HCT116 (cell line): Measurements from ENCODE around the gene PIKFYVE. TPM values are rescaled to one million over a fixed set of nuclear protein-coding genes. Genes with fewer than 3 reads are reported as not detected.

Source experiments
- ATAC-seq: fragments of 200-7000 bp; cut with Tn5 transposase; 2 replicates; pipeline ENCODE4 v1.9.1; 2020; ENCODE audit warnings: mild to moderate bottlenecking, moderate library complexity
- BruUV-seq: library from RNA; stranded (reverse); fragments of 400-500 nt; replicated peaks from 2 replicates; lab custom pipeline; 2021; lab: Mats Ljungman, UMichigan
- CTCF ChIA-PET: fragments of 300-600 bp; sonication (Branson Sonifier 250); formaldehyde crosslinking; loops from one replicate; lab custom pipeline; 2021; ENCODE audit warnings: antibody characterized with exemption; lab: Charles Lee
- POLR2A ChIA-PET: fragments of 300-600, 350-600 bp; sonication (Branson Sonifier 250); formaldehyde crosslinking; loops from one replicate; lab custom pipeline; 2021; ENCODE audit warnings: antibody characterized with exemption; lab: Charles Lee
- RAD21 ChIA-PET, 2 experiments: fragments of 300-600 bp; sonication (Branson Sonifier 250); formaldehyde crosslinking; loops; one replicate each; lab custom pipeline; 2023; ENCODE audit warnings: low total read pairs in 2 of 2; ENCODE audit not compliant: uncharacterized antibody in 2 of 2, unreplicated experiment in 2 of 2, low non-redundant PET in 1 of 2; lab: Charles Lee
- DNase-seq: peaks from one replicate; pipeline ENCODE4 v3.0.0-alpha.2; 2010; ENCODE audit warnings: low read depth, low spot score
- H2AFZ ChIP-seq: fragments of 200-600 bp; shearing (Covaris generic), sonication (generic); 2 replicates; pipeline ENCODE4 v1.6.1; 2017; ENCODE audit warnings: low read depth, mixed run types, mixed read lengths, antibody characterized with exemption, low read length; ENCODE audit not compliant: poor library complexity, severe bottlenecking
- H3K27ac ChIP-seq: 2 replicates; pipeline ENCODE4 v1.5.1; 2012; ENCODE audit warnings: low read depth, low read length
- H3K27me3 ChIP-seq: fragments of 200-600 bp; sonication (generic); 2 replicates; pipeline ENCODE4 v1.6.1; 2016; ENCODE audit warnings: mixed run types, low read length, mixed read lengths; ENCODE audit not compliant: insufficient read depth
- H3K36me3 ChIP-seq, 2 experiments: fragments of 200-500 bp in 1 of 2; fragments of 200-600 bp in 1 of 2; sonication (Bioruptor generic) in 1 of 2; sonication (generic) in 1 of 2; 2 replicates each; pipeline versions ENCODE4 v1.5.1 to v1.6.1; 2014 to 2016; ENCODE audit warnings: low read length in 2 of 2, inconsistent platforms in 1 of 2, mixed read lengths in 1 of 2, mixed run types in 1 of 2; ENCODE audit not compliant: insufficient read depth in 2 of 2, control insufficient read depth in 1 of 2
- H3K4me1 ChIP-seq, 2 experiments: fragments of 200-600 bp in 1 of 2; sonication (generic) in 1 of 2; 2 replicates each; pipeline versions ENCODE4 v1.5.1 to v1.6.1; 2012 to 2017; ENCODE audit warnings: low read length in 2 of 2, inconsistent platforms in 1 of 2, mild to moderate bottlenecking in 1 of 2, mixed read lengths in 1 of 2, mixed run types in 1 of 2, moderate library complexity in 1 of 2; ENCODE audit not compliant: insufficient read depth in 2 of 2, control insufficient read depth in 1 of 2
- H3K4me2 ChIP-seq: fragments of 200-600 bp; sonication (generic); 2 replicates; pipeline ENCODE4 v1.6.1; 2017; ENCODE audit warnings: mixed run types, low read length, mixed read lengths
- H3K4me3 ChIP-seq, 2 experiments: fragments of 200-600 bp in 1 of 2; sonication (generic) in 1 of 2; replicated peaks in 1 of 2; 2 replicates each; pipeline ENCODE4 v1.5.1; 2011 to 2016; ENCODE audit warnings: low read length in 2 of 2, control low read depth in 1 of 2, low read depth in 1 of 2, mild to moderate bottlenecking in 1 of 2, mixed read lengths in 1 of 2, mixed run types in 1 of 2
- H3K79me2 ChIP-seq: fragments of 200-600 bp; sonication (generic); 2 replicates; pipeline ENCODE4 v1.6.1; 2017; ENCODE audit warnings: mild to moderate bottlenecking, mixed run types, low read length, moderate library complexity, mixed read lengths; ENCODE audit not compliant: insufficient read depth
- H3K9ac ChIP-seq: fragments of 200-600 bp; sonication (generic); 2 replicates; pipeline ENCODE4 v1.6.1; 2016; ENCODE audit warnings: low read length, mixed read lengths
- H3K9me2 ChIP-seq: fragments of 200-600 bp; sonication (generic), shearing (Covaris generic); 2 replicates; pipeline ENCODE4 v1.6.1; 2017; ENCODE audit warnings: mixed run types, mild to moderate bottlenecking, moderate library complexity; ENCODE audit not compliant: insufficient read depth
- H3K9me3 ChIP-seq, 2 experiments: fragments of 200-500 bp in 1 of 2; fragments of 200-600 bp in 1 of 2; sonication (Bioruptor generic) in 1 of 2; sonication (generic) in 1 of 2; 2 replicates each; pipeline ENCODE4 v1.6.1; 2014 to 2017; ENCODE audit warnings: low read length in 2 of 2, mixed read lengths in 2 of 2, inconsistent platforms in 1 of 2, low read depth in 1 of 2, mild to moderate bottlenecking in 1 of 2, mixed run types in 1 of 2, moderate library complexity in 1 of 2; ENCODE audit not compliant: control insufficient read depth in 1 of 2, insufficient read depth in 1 of 2
- H4K20me1 ChIP-seq: fragments of 200-600 bp; sonication (generic), shearing (Covaris generic); 2 replicates; pipeline ENCODE4 v1.6.1; 2017; ENCODE audit warnings: mixed run types, mild to moderate bottlenecking, moderate library complexity; ENCODE audit not compliant: insufficient read depth
- CEBPB ChIP-seq: IDR thresholded peaks from 2 replicates; pipeline ENCODE4 v1.6.1; 2012; ENCODE audit warnings: low read depth
- CTCF ChIP-seq, 3 experiments: fragments of 200-600 bp in 1 of 3; sonication (generic) in 1 of 3; IDR thresholded peaks in 2 of 3; conservative IDR thresholded peaks in 1 of 3; 2 replicates each; pipeline ENCODE4 v1.5.1; 2012 to 2017; ENCODE audit warnings: low read depth in 2 of 3, low read length in 2 of 3, antibody characterized with exemption in 1 of 3, borderline replicate concordance in 1 of 3, control low read depth in 1 of 3, mild to moderate bottlenecking in 1 of 3, mixed read lengths in 1 of 3, mixed run types in 1 of 3, moderate library complexity in 1 of 3; ENCODE audit not compliant: insufficient read depth in 1 of 3
- ELF1 ChIP-seq: IDR thresholded peaks from 2 replicates; pipeline ENCODE4 v1.6.1; 2012; ENCODE audit warnings: low read depth, borderline replicate concordance
- EZH2 ChIP-seq: fragments of 200-600 bp; sonication (generic); IDR thresholded peaks from 2 replicates; pipeline ENCODE4 v1.6.1; 2017; ENCODE audit warnings: antibody characterized with exemption, mixed run types
- EZH2phosphoT487 ChIP-seq: fragments of 200-600 bp; IDR thresholded peaks from 2 replicates; pipeline ENCODE4 v1.6.1; 2018; ENCODE audit warnings: antibody characterized with exemption, borderline replicate concordance
- FOSL1 ChIP-seq: IDR thresholded peaks from 2 replicates; pipeline ENCODE4 v1.6.1; 2012; ENCODE audit warnings: low read depth
- JUND ChIP-seq: IDR thresholded peaks from 2 replicates; pipeline ENCODE4 v1.6.1; 2012
- MAX ChIP-seq: IDR thresholded peaks from 2 replicates; pipeline ENCODE4 v1.6.1; 2012
- POLR2A ChIP-seq: IDR thresholded peaks from 2 replicates; pipeline ENCODE4 v1.7.0; 2011; ENCODE audit warnings: borderline replicate concordance; ENCODE audit not compliant: insufficient read depth, insufficient read length; ENCODE audit errors: extremely low read depth
- RAD21 ChIP-seq: IDR thresholded peaks from 2 replicates; pipeline ENCODE4 v1.6.1; 2012; ENCODE audit warnings: low read depth, mild to moderate bottlenecking
- REST ChIP-seq: IDR thresholded peaks from 2 replicates; pipeline ENCODE4 v1.6.1; 2012; ENCODE audit warnings: low read depth
- SIN3A ChIP-seq: IDR thresholded peaks from 2 replicates; pipeline ENCODE4 v1.6.1; 2012; ENCODE audit warnings: low read depth
- SP1 ChIP-seq: IDR thresholded peaks from 2 replicates; pipeline ENCODE4 v1.6.1; 2012; ENCODE audit warnings: low read depth
- SRF ChIP-seq: IDR thresholded peaks from 2 replicates; pipeline ENCODE4 v1.6.1; 2012; ENCODE audit warnings: low read depth
- TCF7L2 ChIP-seq: IDR thresholded peaks from 2 replicates; pipeline ENCODE4 v1.7.0; 2011; ENCODE audit warnings: borderline replicate concordance, inconsistent platforms; ENCODE audit not compliant: insufficient read depth, insufficient read length; ENCODE audit errors: extremely low read depth
- YY1 ChIP-seq: IDR thresholded peaks from 2 replicates; pipeline ENCODE4 v1.6.1; 2011; ENCODE audit warnings: low read length, low read depth, moderate library complexity, mild to moderate bottlenecking; ENCODE audit not compliant: insufficient replicate concordance; ENCODE audit errors: extremely low read depth
- ZBTB33 ChIP-seq: IDR thresholded peaks from 2 replicates; pipeline ENCODE4 v1.6.1; 2011; ENCODE audit warnings: mild to moderate bottlenecking, low read length, moderate library complexity; ENCODE audit not compliant: insufficient replicate concordance; ENCODE audit errors: extremely low read depth
- ZNF274 ChIP-seq: fragments of 200-500 bp; sonication (Bioruptor generic); IDR thresholded peaks from 2 replicates; pipeline ENCODE4 v1.6.1; 2014; ENCODE audit warnings: mild to moderate bottlenecking, low read depth, low read length, inconsistent platforms
- intact Hi-C: fragments of 100-400 bp; cut with micrococcal nuclease; formaldehyde crosslinking; loops from 2 replicates; pipeline ENCODE4 v1.10.0; 2022
- total RNA-seq: library from RNA; stranded (reverse); gene quantifications from one replicate; pipeline ENCODE4 v1.2.1, GENCODE V29; 2021; ENCODE audit not compliant: unreplicated experiment

The PIKFYVE gene
- total RNA-seq, 1 experiment from 2014 or later, result 21.8 TPM

GRCh38 chr2:208389940-208390339, 123.9 kb downstream of the PIKFYVE start:
- Histone ChIP-seq H3K4me2 (no peak overlapping the region), H3K27ac (no peak overlapping the region), H4K20me1 (no peaks in the 10 kb centered on the region), H3K9ac (no peak overlapping the region), H3K27me3 (no peaks in the 10 kb centered on the region), H3K9me2 (no peaks in the 10 kb centered on the region), H3K9me3 (no peaks in the 10 kb centered on the region), H3K79me2 (no peaks in the 10 kb centered on the region), H2AFZ (no peak overlapping the region), H3K4me1 (no peaks in the 10 kb centered on the region), H3K36me3 (no peaks in the 10 kb centered on the region), H3K4me3 (no peak overlapping the region)
- no TSS peak for BruUV-seq
- ChIA-PET POLR2A (no interaction called here), CTCF (no interaction called here), RAD21 (no interaction called here)
- DNase-seq (no peak), ATAC-seq (no peak)
- intact Hi-C loops, result loop anchor here (10.0 kb wide), 2 partner anchors 1165 to 1575 kb away; no protein-coding TSS in a partner anchor
- TF ChIP-seq CEBPB (no peak), ELF1 (no peak), SP1 (no peak), JUND (no peak), TCF7L2 (no peak), SRF (no peak), FOSL1 (no peak), MAX (no peak), ZNF274 (no peak), EZH2 (no peak), SIN3A (no peak), ZBTB33 (no peak), POLR2A (no peak), EZH2phosphoT487 (no peak), YY1 (no peak), RAD21 (no peak), CTCF (IDR thresholded peaks at IDR 0.05 in 2 of 3, conservative IDR thresholded peaks at IDR 0.05 in 1 of 3; ENCODE audit: borderline replicate concordance in 1 of 3, insufficient read depth in 1 of 3, low read depth in 2 of 3, low read length in 2 of 3) (no peak), REST (no peak)
